Frontal cortex (tissue), 4 donors: Measurements from ENCODE around the gene PNN. TPM values are rescaled to one million over a fixed set of nuclear protein-coding genes. Genes with fewer than 3 reads are reported as not detected.
"Not testable (repeated sequence)": the region's sequence is repeated elsewhere in the genome, so short reads cannot be mapped to it uniquely, and the experiment has no call there.

Source experiments
- DNase-seq, 2 donors: peaks; one replicate each; pipeline ENCODE4 v3.0.0; 2012; ENCODE audit warnings: low spot score in 2 of 2
- FAIRE-seq: peaks from 2 replicates; lab custom pipeline; 2012; peaks lifted over from hg19 to GRCh38; lab: Jason Lieb, UNC
- total RNA-seq: library from RNA; depleted of rRNA; stranded (reverse); fragments of >200 nt; gene quantifications from one replicate; pipeline ENCODE4 v1.2.3, GENCODE V29; 2014
- donor health status: control.
- donor health status: control.
- donor health status: control.

Gene PNN
- total RNA-seq, 1 donor from 2014 or later, result 39.1 TPM

GRCh38 chr14:39228044-39228443 is 53.0 kb downstream of the PNN start:
- DNase-seq (no peak), FAIRE-seq (no peak)

GRCh38 chr14:39228509-39229221 is 53.6 kb downstream of the PNN start:
- FAIRE-seq (no peak), DNase-seq (no peak)

- DNase-seq (no peak), FAIRE-seq (no peak)
These were observed 54.1 kb downstream of the PNN start for GRCh38 chr14:39229222-39229543.

- FAIRE-seq, result no peak
- no peak for DNase-seq
These were observed 54.6 kb downstream of the PNN start for GRCh38 chr14:39229601-39230110.

GRCh38 chr14:39230416-39231035 is 55.5 kb downstream of the PNN start:
- FAIRE-seq (no peak), DNase-seq (no peak)

GRCh38 chr14:39231751-39232553 is 56.9 kb downstream of the PNN start:
- not testable (repeated sequence) for DNase-seq, FAIRE-seq

Other genes starting within 250 kb of the PNN start
- gene SEC23A, start 72.0 kb upstream of the PNN start, total RNA-seq, result 182 TPM
- 62.0 TPM for gene GEMIN2, start 60.9 kb upstream of the PNN start, total RNA-seq
- 102 TPM for gene TRAPPC6B, start 4.9 kb upstream of the PNN start, total RNA-seq
- 24.5 TPM for gene MIA2, start 58.7 kb downstream of the PNN start, total RNA-seq